A673 (cell line): Measurements from ENCODE around the gene RAB6C.

Source experiments
- CTCF ChIP-seq: fragments of 300-800, 200-600 bp; sonication (generic); conservative IDR thresholded peaks from 2 replicates; pipeline ENCODE4 v1.5.1; 2017; ENCODE audit warnings: low read depth, mild to moderate bottlenecking, antibody characterized with exemption, low read length, moderate library complexity, mixed read lengths
- EZH2 ChIP-seq: fragments of 200-600 bp; sonication (generic); IDR thresholded peaks from 2 replicates; pipeline ENCODE4 v1.6.1; 2017; ENCODE audit warnings: borderline replicate concordance, low read depth, mild to moderate bottlenecking, mixed read lengths, antibody characterized with exemption, low read length; ENCODE audit not compliant: poor library complexity, severe bottlenecking

DNA sequence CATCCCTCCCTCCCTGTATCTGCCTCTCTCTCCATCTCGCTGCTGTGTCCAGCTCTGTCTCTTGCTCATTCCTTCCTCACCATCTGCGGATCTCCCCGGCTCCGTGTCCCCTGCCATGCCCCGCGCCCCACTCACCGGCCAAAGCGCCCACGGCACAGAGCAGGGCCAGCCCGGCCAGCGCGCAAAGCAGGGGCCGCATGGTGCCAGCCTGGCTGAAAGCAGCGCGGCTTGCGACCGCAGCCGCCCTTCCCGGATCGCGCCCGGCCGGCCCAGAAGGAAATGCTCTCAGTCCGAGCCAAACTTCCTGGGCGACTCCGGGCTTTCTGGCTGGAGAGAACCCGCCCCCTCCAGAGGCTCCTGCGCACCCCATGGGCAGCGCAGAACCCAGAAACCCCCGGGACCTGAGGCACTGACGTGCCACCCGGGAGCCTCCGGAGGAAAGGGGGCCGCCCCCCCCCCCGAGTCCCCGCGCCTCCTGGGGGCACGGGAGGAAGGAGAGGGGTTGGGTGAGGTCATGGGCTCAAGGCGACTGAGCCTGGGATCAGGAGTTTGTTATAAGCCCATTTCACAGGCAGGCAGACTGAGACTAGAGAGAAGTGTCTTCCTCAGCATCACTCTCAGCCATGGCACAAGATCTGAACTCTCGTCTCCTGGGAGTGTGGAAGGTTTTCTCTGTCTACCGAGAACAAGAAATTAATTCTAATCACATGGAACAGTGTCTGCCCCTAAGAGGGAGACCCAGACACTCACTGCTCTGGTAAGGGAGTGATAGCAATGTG, 45.2 kb upstream of the RAB6C start:
- TF ChIP-seq EZH2, result no peak
- TF ChIP-seq CTCF, result no peak
